PFSK-1 (cell line): Measurements from ENCODE around the gene SYNE1.

Experiments
- FOXP2 ChIP-seq: optimal IDR thresholded peaks from 2 replicates; pipeline ENCODE3; 2011; ENCODE audit warnings: borderline replicate concordance, control low read depth, inconsistent platforms; ENCODE audit not compliant: insufficient read depth; ENCODE audit errors: extremely low read length, extremely low read depth
- POLR2AphosphoS5 ChIP-seq: IDR thresholded peaks from 2 replicates; pipeline ENCODE4 v1.6.1; 2012; ENCODE audit warnings: low read depth, mild to moderate bottlenecking, control low read depth, low read length, moderate library complexity
- SIN3A ChIP-seq: IDR thresholded peaks from 2 replicates; pipeline ENCODE4 v1.6.1; 2012; ENCODE audit warnings: mild to moderate bottlenecking, low read length, moderate library complexity, borderline replicate concordance; ENCODE audit not compliant: insufficient read depth
- TAF1 ChIP-seq: IDR thresholded peaks from 2 replicates; pipeline ENCODE4 v1.6.1; 2012; ENCODE audit warnings: low read length, control low read depth, borderline replicate concordance; ENCODE audit not compliant: insufficient read depth
- TF ChIP-seq, protein P1 (sequence below), 2 experiments: IDR thresholded peaks; 2 replicates each; pipeline versions ENCODE4 v1.6.1 to v1.8.0; 2011 to 2012; ENCODE audit warnings: low read depth in 2 of 2, low read length in 2 of 2, control low read depth in 1 of 2, inconsistent platforms in 1 of 2, mild to moderate bottlenecking in 1 of 2, moderate library complexity in 1 of 2; ENCODE audit not compliant: insufficient read depth in 1 of 2

SYNE1 gene

GRCh38 chr6:152474354-152474753 is 162.8 kb downstream of the SYNE1 start:
- TF ChIP-seq TAF1: no peak
- TF ChIP-seq, protein P1, sequence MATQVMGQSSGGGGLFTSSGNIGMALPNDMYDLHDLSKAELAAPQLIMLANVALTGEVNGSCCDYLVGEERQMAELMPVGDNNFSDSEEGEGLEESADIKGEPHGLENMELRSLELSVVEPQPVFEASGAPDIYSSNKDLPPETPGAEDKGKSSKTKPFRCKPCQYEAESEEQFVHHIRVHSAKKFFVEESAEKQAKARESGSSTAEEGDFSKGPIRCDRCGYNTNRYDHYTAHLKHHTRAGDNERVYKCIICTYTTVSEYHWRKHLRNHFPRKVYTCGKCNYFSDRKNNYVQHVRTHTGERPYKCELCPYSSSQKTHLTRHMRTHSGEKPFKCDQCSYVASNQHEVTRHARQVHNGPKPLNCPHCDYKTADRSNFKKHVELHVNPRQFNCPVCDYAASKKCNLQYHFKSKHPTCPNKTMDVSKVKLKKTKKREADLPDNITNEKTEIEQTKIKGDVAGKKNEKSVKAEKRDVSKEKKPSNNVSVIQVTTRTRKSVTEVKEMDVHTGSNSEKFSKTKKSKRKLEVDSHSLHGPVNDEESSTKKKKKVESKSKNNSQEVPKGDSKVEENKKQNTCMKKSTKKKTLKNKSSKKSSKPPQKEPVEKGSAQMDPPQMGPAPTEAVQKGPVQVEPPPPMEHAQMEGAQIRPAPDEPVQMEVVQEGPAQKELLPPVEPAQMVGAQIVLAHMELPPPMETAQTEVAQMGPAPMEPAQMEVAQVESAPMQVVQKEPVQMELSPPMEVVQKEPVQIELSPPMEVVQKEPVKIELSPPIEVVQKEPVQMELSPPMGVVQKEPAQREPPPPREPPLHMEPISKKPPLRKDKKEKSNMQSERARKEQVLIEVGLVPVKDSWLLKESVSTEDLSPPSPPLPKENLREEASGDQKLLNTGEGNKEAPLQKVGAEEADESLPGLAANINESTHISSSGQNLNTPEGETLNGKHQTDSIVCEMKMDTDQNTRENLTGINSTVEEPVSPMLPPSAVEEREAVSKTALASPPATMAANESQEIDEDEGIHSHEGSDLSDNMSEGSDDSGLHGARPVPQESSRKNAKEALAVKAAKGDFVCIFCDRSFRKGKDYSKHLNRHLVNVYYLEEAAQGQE (IDR thresholded peaks at IDR 0.05; ENCODE audit: insufficient read depth in 1 of 2, low read depth in 2 of 2, low read length in 2 of 2): no peak
- no peak for TF ChIP-seq SIN3A
- no peak for TF ChIP-seq FOXP2
- no peak for TF ChIP-seq POLR2AphosphoS5

- TF ChIP-seq POLR2AphosphoS5: no peak
These were observed 164.8 kb downstream of the SYNE1 start for GRCh38 chr6:152472325-152472724.

GRCh38 chr6:152471456-152472265 is 165.5 kb downstream of the SYNE1 start:
- no peak for TF ChIP-seq POLR2AphosphoS5
- no peak for TF ChIP-seq FOXP2
- TF ChIP-seq, protein P1 (IDR thresholded peaks at IDR 0.05; ENCODE audit: insufficient read depth in 1 of 2, low read depth in 2 of 2, low read length in 2 of 2): no peak
- no peak for TF ChIP-seq TAF1
- no peak for TF ChIP-seq SIN3A

DNA sequence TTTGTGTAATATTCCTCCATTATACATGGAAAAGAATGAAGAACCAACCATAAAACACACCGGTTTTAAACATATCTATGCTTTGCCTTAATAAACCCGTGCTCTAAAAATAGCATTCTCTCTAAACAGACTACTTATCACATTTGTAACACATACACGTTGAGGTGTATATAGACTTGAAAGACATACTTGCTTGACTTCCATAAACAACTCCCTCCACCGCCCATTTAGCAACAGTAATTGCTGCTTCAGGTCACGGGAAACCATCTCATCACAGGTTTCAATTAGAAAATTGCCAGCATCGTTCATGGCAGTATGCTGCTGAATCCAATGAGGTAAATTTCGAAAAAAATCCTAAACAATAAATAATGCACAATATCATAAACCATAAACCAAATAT is 174.0 kb downstream of the SYNE1 start:
- TF ChIP-seq SIN3A (no peak), FOXP2 (no peak), POLR2AphosphoS5 (no peak), TAF1 (no peak)
- TF ChIP-seq, protein P1 (IDR thresholded peaks at IDR 0.05; ENCODE audit: insufficient read depth in 1 of 2, low read depth in 2 of 2, low read length in 2 of 2): no peak

DNA sequence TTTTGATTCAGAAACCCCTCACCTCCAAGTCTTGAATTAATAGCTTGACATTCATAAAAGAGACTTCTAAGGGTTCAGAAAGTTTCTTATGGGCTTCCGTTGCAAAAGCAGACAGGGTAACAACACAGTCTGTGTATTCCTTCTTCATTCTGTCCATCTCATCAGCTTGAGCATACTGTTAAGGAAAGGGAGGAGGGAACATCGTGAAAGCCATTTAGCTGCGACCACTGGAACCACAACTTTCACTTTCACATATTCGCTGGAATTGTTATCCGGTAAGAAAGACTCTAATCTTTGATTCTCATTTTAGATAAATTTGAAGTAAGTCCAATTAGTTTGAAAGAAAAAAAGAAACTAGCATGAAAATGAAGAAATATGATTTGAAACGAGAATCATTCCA is 174.4 kb downstream of the SYNE1 start:
- no peak for TF ChIP-seq SIN3A

DNA sequence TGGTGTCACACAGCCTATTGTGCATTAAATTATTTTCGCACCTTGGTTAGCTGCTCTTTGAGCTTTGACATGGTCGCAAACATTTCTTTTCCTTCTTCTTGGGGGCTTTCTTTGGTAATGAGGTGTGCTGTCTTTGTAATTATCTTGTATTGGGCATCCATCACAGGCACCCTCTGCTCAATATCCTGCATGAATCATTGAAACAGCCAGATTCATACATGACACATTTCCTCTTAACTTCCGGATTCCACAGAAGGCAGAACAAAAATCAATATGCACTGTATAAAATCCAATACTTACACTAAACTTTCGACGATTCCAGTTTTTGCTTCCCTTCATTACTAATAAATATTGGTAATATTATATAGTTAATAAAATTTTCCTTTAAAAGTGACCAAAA is 175.6 kb downstream of the SYNE1 start:
- no peak for TF ChIP-seq POLR2AphosphoS5
- no peak for TF ChIP-seq FOXP2
- no peak for TF ChIP-seq TAF1
- TF ChIP-seq, protein P1 (IDR thresholded peaks at IDR 0.05; ENCODE audit: insufficient read depth in 1 of 2, low read depth in 2 of 2, low read length in 2 of 2): no peak
- no peak for TF ChIP-seq SIN3A
